Measurements from ENCODE around the gene CFD. TPM values are rescaled to one million over a fixed set of nuclear protein-coding genes. Genes with fewer than 3 reads are reported as not detected.
"Not testable (repeated sequence)": the region's sequence is repeated elsewhere in the genome, so short reads cannot be mapped to it uniquely, and the experiment has no call there.

CFD gene
- polyA plus RNA-seq, 1 donor (not counting 4 experiments of a cell fraction or from before 2014, with no cell fraction given): 0.47 TPM

GRCh38 chr19:876089-876488, 16.6 kb downstream of the CFD start:
- Histone ChIP-seq H3K9me3 (ENCODE audit: control insufficient read depth, low read depth, low read length) (no peaks in the 10 kb centered on the region), H4K20me1 (ENCODE audit: control insufficient read depth, extremely low read depth, insufficient read depth, low read length) (no peaks in the 10 kb centered on the region), H3K36me3 (ENCODE audit: control insufficient read depth in 2 of 2, extremely low read depth in 1 of 2, insufficient read depth in 2 of 2, low read length in 2 of 2) (peaks cover 6 to 21% of the 10 kb centered on the region in 2 experiments), H3K9me1 (ENCODE audit: control insufficient read depth, extremely low read depth, insufficient read depth, low read length) (no peaks in the 10 kb centered on the region), H3K4me2 (ENCODE audit: control insufficient read depth, extremely low read depth, insufficient read depth, low read depth, low read length) (no peak overlapping the region), H3K27ac (ENCODE audit: control insufficient read depth, insufficient read depth, low read length) (no peak overlapping the region), H3K4me1 (ENCODE audit: control insufficient read depth, extremely low read depth, insufficient read depth, low read length) (peaks cover 15% of the 10 kb centered on the region), H2AFZ (ENCODE audit: control insufficient read depth, low read length) (no peak overlapping the region), H3K9ac (ENCODE audit: control insufficient read depth, extremely low read depth, insufficient read depth, low read length) (no peak overlapping the region), H3K4me3 (ENCODE audit: control insufficient read depth in 2 of 3, extremely low read depth in 1 of 3, insufficient read depth in 2 of 3, low read depth in 1 of 3, low read length in 3 of 3) (no peak overlapping the region), H3K79me2 (ENCODE audit: control insufficient read depth, insufficient read depth, low read length) (no peaks in the 10 kb centered on the region), H3K27me3 (ENCODE audit: control insufficient read depth, extremely low read depth, insufficient read depth, low read length) (no peaks in the 10 kb centered on the region)
- TF ChIP-seq EZH2 (IDR thresholded peaks at IDR 0.05; ENCODE audit: low read length): no peak
- TF ChIP-seq, protein P1, sequence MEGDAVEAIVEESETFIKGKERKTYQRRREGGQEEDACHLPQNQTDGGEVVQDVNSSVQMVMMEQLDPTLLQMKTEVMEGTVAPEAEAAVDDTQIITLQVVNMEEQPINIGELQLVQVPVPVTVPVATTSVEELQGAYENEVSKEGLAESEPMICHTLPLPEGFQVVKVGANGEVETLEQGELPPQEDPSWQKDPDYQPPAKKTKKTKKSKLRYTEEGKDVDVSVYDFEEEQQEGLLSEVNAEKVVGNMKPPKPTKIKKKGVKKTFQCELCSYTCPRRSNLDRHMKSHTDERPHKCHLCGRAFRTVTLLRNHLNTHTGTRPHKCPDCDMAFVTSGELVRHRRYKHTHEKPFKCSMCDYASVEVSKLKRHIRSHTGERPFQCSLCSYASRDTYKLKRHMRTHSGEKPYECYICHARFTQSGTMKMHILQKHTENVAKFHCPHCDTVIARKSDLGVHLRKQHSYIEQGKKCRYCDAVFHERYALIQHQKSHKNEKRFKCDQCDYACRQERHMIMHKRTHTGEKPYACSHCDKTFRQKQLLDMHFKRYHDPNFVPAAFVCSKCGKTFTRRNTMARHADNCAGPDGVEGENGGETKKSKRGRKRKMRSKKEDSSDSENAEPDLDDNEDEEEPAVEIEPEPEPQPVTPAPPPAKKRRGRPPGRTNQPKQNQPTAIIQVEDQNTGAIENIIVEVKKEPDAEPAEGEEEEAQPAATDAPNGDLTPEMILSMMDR (optimal IDR thresholded peaks at IDR 0.05 in 1 of 3, IDR thresholded peaks at IDR 0.05 in 1 of 3, conservative IDR thresholded peaks at IDR 0.05 in 1 of 3; ENCODE audit: extremely low read depth in 1 of 3, insufficient read depth in 2 of 3, low read length in 3 of 3): no peak
- dilution Hi-C loops (cut with MboI; ENCODE audit: extremely low pct_ligation_motif_present, low sequenced_read_pairs): no loop called here
- FAIRE-seq (no peak), DNase-seq (ENCODE audit: low read depth, low spot score) (no peak)

DNA sequence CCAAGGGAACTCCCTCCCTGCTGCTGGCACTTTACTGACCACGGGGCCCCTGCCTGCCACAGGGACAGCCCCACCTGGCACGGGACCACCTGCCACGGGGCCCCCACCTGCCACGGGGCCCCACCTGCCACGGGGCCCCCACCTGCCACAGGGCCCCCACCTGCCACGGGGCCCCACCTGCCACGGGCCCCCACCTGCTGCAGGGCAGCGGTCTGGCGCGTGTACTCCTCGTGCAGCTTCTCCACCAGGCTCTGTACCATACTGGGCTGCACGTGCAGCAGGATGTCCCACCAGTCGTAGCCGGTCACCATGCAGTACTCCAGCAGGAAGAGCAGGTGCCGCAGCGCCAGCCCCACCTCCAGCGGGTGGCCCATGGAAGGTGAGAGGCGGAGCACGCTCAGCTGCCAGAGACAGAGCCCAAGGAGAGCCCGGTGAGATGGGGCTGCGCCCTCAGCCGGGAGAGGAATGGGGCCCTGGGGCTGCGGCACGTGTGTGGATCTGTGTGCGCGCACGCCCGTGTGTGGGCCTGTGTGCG, 17.4 kb downstream of the CFD start:
- peaks cover 10 to 26% of the 10 kb centered on the region in 2 experiments for H3K36me3 ChIP-seq (ENCODE audit: control insufficient read depth in 2 of 2, extremely low read depth in 1 of 2, insufficient read depth in 2 of 2, low read length in 2 of 2)
- no peaks in the 10 kb centered on the region for H3K27me3 ChIP-seq (ENCODE audit: control insufficient read depth, extremely low read depth, insufficient read depth, low read length)

GRCh38 chr19:877992-878660, 18.7 kb downstream of the CFD start:
- peaks cover 13 to 26% of the 10 kb centered on the region in 2 experiments for H3K36me3 ChIP-seq (ENCODE audit: control insufficient read depth in 2 of 2, extremely low read depth in 1 of 2, insufficient read depth in 2 of 2, low read length in 2 of 2)
- DNase-seq (ENCODE audit: low read depth, low spot score): not testable (repeated sequence)

More for the DNA sequence above, 17.4 kb downstream of the CFD start:
- dilution Hi-C loops (cut with MboI; ENCODE audit: extremely low pct_ligation_motif_present, low sequenced_read_pairs): no loop called here
- H3K9ac ChIP-seq (ENCODE audit: control insufficient read depth, extremely low read depth, insufficient read depth, low read length): no peak overlapping the region
- H3K4me1 ChIP-seq (ENCODE audit: control insufficient read depth, extremely low read depth, insufficient read depth, low read length): peaks cover 14% of the 10 kb centered on the region
- FAIRE-seq (no peak), DNase-seq (ENCODE audit: low read depth, low spot score) (no peak)
- TF ChIP-seq, protein P1 (optimal IDR thresholded peaks at IDR 0.05 in 1 of 3, IDR thresholded peaks at IDR 0.05 in 1 of 3, conservative IDR thresholded peaks at IDR 0.05 in 1 of 3; ENCODE audit: extremely low read depth in 1 of 3, insufficient read depth in 2 of 3, low read length in 3 of 3): no peak
- no peak for TF ChIP-seq EZH2 (IDR thresholded peaks at IDR 0.05; ENCODE audit: low read length)
- H3K9me1 ChIP-seq (ENCODE audit: control insufficient read depth, extremely low read depth, insufficient read depth, low read length): no peaks in the 10 kb centered on the region
- H3K79me2 ChIP-seq (ENCODE audit: control insufficient read depth, insufficient read depth, low read length): no peaks in the 10 kb centered on the region
- H2AFZ ChIP-seq (ENCODE audit: control insufficient read depth, low read length): no peak overlapping the region
- no peaks in the 10 kb centered on the region for H3K9me3 ChIP-seq (ENCODE audit: control insufficient read depth, low read depth, low read length)
- no peak overlapping the region for H3K4me3 ChIP-seq (ENCODE audit: control insufficient read depth in 2 of 3, extremely low read depth in 1 of 3, insufficient read depth in 2 of 3, low read depth in 1 of 3, low read length in 3 of 3)
- no peak overlapping the region for H3K4me2 ChIP-seq (ENCODE audit: control insufficient read depth, extremely low read depth, insufficient read depth, low read depth, low read length)
- H4K20me1 ChIP-seq (ENCODE audit: control insufficient read depth, extremely low read depth, insufficient read depth, low read length): no peaks in the 10 kb centered on the region
- no peak overlapping the region for H3K27ac ChIP-seq (ENCODE audit: control insufficient read depth, insufficient read depth, low read length)

More at GRCh38 chr19:877992-878660, 18.7 kb downstream of the CFD start:
- H3K79me2 ChIP-seq (ENCODE audit: control insufficient read depth, insufficient read depth, low read length); H3K9ac ChIP-seq (ENCODE audit: control insufficient read depth, extremely low read depth, insufficient read depth, low read length); H2AFZ ChIP-seq (ENCODE audit: control insufficient read depth, low read length); H3K9me3 ChIP-seq (ENCODE audit: control insufficient read depth, low read depth, low read length); H3K27ac ChIP-seq (ENCODE audit: control insufficient read depth, insufficient read depth, low read length); H3K4me2 ChIP-seq (ENCODE audit: control insufficient read depth, extremely low read depth, insufficient read depth, low read depth, low read length); H4K20me1 ChIP-seq (ENCODE audit: control insufficient read depth, extremely low read depth, insufficient read depth, low read length); H3K27me3 ChIP-seq (ENCODE audit: control insufficient read depth, extremely low read depth, insufficient read depth, low read length); H3K4me3 ChIP-seq (ENCODE audit: control insufficient read depth in 2 of 3, extremely low read depth in 1 of 3, insufficient read depth in 2 of 3, low read depth in 1 of 3, low read length in 3 of 3); H3K4me1 ChIP-seq (ENCODE audit: control insufficient read depth, extremely low read depth, insufficient read depth, low read length); FAIRE-seq; dilution Hi-C loops (cut with MboI; ENCODE audit: extremely low pct_ligation_motif_present, low sequenced_read_pairs); H3K9me1 ChIP-seq (ENCODE audit: control insufficient read depth, extremely low read depth, insufficient read depth, low read length): not testable (repeated sequence)
